GM21786 (cell line): ENCODE results near the gene GIT2.

ENCODE experiments used
- ATAC-seq: cut with Tn5 transposase; IDR thresholded peaks from one replicate; pipeline ENCODE4 v1.9.1; 2021; ENCODE audit not compliant: unreplicated experiment

Gene GIT2

GRCh38 chr12:109982210-109982609 is 14.0 kb downstream of the GIT2 start:
- ATAC-seq = no peak

GRCh38 chr12:109981311-109981710 is 14.9 kb downstream of the GIT2 start:
- no peak for ATAC-seq

GRCh38 chr12:109972821-109973220 is 23.3 kb downstream of the GIT2 start:
- no peak for ATAC-seq

DNA sequence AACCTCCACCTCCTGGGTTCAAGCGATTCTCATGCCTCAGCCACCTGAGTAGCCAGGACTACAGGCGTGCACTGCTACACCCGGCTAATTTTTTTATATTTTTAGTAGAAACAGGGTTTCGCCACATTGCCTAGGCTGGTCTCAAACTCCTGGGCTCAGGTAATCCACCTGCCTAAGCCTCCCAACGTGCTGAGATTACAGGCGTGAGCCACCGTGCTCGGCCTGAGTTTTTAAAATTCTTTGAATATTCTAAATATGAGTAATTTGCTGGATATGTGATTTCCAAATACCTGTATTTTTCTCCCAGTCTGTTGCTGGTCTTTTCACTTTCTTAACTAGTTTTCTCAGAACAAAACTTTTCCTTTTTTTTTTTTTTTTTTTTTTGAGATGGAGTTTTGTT is 27.4 kb downstream of the GIT2 start:
- ATAC-seq = no peak

- ATAC-seq = no peak
Measured at GRCh38 chr12:109968032-109968420, 28.1 kb downstream of the GIT2 start.

- no peak for ATAC-seq
Measured at GRCh38 chr12:109967383-109968031, 28.7 kb downstream of the GIT2 start.

- ATAC-seq = no peak
Measured at GRCh38 chr12:109966546-109966945, 29.6 kb downstream of the GIT2 start.

GRCh38 chr12:109963743-109964429 is 32.3 kb downstream of the GIT2 start:
- ATAC-seq = no peak

DNA sequence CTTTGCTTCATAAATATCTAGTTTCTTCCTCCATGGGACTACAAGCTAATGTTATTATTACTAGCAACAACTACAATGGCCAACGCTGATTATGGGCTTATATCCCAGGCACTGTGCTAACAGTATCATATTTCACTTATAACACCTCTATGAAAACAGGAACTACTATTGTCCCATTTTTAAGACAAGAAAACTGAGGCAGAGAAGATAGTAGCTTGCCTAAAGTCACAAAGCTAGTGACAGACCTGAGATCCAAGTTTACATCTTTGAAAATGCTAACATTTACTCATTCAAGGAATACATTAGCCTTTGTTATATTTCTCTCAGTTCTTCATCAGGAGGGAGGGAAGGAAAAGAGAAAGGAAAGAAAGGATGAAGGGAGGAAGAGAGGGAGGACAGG is 32.8 kb downstream of the GIT2 start:
- ATAC-seq = no peak

GRCh38 chr12:109962398-109962797 is 33.8 kb downstream of the GIT2 start:
- ATAC-seq = no peak

- ATAC-seq = no peak
Measured at GRCh38 chr12:109961612-109962011, 34.6 kb downstream of the GIT2 start.

DNA sequence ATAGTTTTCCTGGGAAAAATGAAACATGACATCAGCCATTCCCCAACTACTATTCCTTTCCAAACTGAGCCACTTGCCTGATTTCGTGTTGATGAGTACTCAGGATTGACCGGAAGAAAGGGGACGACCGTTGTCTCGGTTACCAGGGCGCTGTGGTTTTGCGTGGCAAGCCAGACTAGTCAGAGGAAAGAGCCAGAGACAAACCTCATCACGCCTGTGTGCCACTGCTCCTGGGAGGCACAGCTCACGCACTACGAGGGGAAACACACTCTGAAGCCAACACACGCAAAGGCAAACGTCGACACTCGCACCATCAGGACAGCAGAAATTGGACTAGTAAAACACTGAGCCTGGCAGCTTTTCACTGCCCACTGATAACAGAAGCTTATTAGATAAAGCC is 35.0 kb downstream of the GIT2 start:
- no peak for ATAC-seq

DNA sequence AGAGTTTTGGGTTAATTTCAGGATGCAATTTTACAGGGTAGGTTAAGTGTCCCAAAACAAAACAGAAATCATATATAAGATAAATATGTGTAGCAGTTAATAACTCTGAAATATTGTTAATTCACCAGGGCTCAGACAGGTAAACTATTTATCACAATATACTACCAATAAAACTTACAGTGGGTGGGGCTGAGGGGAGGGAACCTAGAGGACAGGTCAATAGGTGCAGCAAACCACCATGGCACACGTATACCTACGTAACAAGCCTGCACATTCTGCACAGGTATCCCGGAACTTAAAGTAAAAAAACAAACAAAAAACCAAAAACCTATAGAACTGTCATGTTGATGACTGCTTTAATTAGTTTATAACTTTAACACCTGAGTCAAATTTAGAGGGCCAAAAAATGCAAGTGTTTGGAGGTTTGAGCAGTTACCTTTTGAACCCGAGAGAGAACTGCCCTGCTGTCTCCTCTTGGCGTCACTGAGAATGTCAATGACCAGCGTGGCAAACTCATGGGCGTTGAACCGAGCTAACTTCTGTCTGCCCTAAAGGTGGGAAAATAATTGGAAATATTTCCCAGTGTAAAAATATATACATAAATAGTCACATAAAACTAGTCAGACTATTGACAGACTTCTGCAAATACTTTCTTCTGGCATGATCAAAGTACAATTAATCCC is 36.6 kb downstream of the GIT2 start:
- ATAC-seq = no peak

DNA sequence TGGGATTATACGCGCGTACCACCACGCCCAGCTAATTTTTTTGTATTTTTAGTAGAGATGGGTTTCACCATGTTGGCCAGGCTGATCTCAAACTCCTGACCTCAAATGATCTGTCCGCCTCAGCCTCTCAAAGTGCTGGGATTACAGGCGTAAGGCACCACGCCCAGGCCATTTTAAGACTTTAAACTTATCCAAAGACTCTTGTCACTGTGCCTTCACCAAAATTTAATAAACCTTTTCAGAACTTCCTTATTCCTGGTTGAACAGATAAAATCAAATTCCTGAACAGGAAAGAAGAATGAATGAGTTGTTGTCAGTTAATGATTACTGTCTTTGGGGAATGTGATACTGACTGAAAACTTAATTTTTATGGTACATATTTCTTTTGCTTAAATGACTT is 37.8 kb downstream of the GIT2 start:
- ATAC-seq = no peak

DNA sequence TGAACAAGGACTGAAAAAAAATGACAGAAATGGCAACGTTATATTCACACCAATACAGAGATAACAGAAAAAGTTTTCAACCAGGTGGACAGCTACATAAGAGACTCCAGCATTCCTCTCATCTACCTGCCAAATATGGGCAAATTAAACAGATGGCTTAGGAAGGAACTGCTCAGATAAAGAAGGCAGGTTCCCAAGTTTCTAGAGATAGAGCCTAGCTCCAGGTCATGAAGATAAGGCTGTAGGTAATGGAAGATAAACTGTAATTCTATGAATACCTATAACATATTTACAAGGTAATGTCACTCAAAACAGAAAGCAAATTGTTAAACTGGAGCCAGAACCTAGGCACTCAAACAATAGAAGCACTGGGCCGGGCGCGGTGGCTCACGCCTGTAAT is 42.5 kb downstream of the GIT2 start:
- ATAC-seq = no peak

DNA sequence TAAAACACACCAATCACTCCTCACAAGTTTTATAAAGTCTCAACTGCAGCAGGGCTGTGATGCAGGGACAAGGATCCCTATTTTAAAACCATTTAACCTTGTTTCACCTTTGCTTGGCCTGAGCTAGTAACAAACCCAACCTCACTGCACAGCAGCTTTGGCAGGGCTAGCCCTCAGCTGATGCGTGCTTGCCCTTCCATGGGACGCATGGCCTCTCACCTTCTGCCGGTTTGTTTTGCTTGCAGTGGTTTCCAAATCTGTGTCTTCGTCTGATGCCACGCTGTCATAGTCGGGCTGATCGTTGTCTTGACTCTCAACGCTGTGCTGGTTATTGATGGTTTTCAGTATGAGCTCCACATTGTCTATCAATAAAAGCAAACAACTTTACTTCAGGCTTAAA is 43.3 kb downstream of the GIT2 start:
- no peak for ATAC-seq

- no peak for ATAC-seq
Measured at GRCh38 chr12:109952160-109952858, 43.9 kb downstream of the GIT2 start.

- ATAC-seq = no peak
Measured at GRCh38 chr12:109951751-109952150, 44.4 kb downstream of the GIT2 start.

- ATAC-seq = no peak
Measured at GRCh38 chr12:109951136-109951535, 45.0 kb downstream of the GIT2 start.

GRCh38 chr12:109950625-109951024 is 45.5 kb downstream of the GIT2 start:
- no peak for ATAC-seq

GRCh38 chr12:109949089-109949488 is 47.1 kb downstream of the GIT2 start:
- no peak for ATAC-seq

DNA sequence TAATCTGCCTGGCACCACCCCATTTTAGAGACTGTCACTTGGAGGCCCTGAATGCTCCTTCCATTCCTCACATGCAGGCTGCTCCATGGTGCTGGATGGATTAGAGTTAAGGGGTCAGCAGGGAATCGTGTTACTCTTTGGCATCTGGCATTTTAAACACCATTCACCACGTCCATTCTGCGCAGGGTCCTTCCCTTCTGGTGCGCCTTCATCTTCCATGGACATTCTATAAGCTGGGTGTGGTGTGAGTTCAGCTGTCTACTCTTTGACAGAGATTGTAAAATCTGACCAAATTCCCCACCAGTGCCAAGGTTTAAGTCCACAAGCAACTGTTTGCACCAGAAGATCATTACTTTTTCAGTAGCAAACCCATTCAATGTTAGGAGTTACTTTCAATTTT is 47.8 kb downstream of the GIT2 start:
- no peak for ATAC-seq
